IMR-90 (cell line): Measurements from ENCODE around the gene GRM4. TPM values are rescaled to one million over a fixed set of nuclear protein-coding genes. Genes with fewer than 3 reads are reported as not detected.

Source experiments
- ATAC-seq: fragments of 200-7000 bp; cut with Tn5 transposase; 2 replicates; pipeline ENCODE4 v1.9.1; 2020; ENCODE audit warnings: low read depth, mild to moderate bottlenecking, moderate library complexity
- BruUV-seq: library from RNA; stranded (reverse); fragments of 400-500 nt; replicated peaks from 2 replicates; lab custom pipeline; 2021; lab: Mats Ljungman, UMichigan
- CTCF ChIA-PET: fragments of 300-600 bp; formaldehyde crosslinking; extraction: SDS; loops from one replicate; lab custom pipeline; 2021; ENCODE audit warnings: antibody characterized with exemption; lab: Yijun Ruan, JAX
- POLR2A ChIA-PET: fragments of 300-600 bp; sonication (Branson Sonifier 250); formaldehyde crosslinking; loops from one replicate; lab custom pipeline; 2022; ENCODE audit warnings: antibody characterized with exemption; ENCODE audit not compliant: unreplicated experiment; lab: Charles Lee
- DNase-seq: peaks from one replicate; pipeline ENCODE4 v3.0.0; 2013
- H2AFZ ChIP-seq: replicated peaks from 2 replicates; pipeline ENCODE3; 2013; ENCODE audit warnings: low read length, mild to moderate bottlenecking; ENCODE audit not compliant: poor library complexity
- H2AK5ac ChIP-seq: 2 replicates; pipeline ENCODE4 v1.6.1; 2013; ENCODE audit warnings: low read depth, low read length, inconsistent platforms
- H2AK9ac ChIP-seq: replicated peaks from 2 replicates; pipeline ENCODE3; 2013; ENCODE audit warnings: mild to moderate bottlenecking, low read depth, low read length, moderate library complexity; ENCODE audit not compliant: poor library complexity
- H2BK120ac ChIP-seq: 2 replicates; pipeline ENCODE4 v1.6.1; 2013; ENCODE audit warnings: low read depth, low read length, inconsistent platforms
- H2BK15ac ChIP-seq: 3 replicates; pipeline ENCODE4 v1.6.1; 2013; ENCODE audit warnings: low read depth, low read length, inconsistent platforms
- H2BK20ac ChIP-seq: 2 replicates; pipeline ENCODE4 v1.6.1; 2013; ENCODE audit warnings: low read depth, mild to moderate bottlenecking, inconsistent platforms, low read length, moderate library complexity
- H2BK5ac ChIP-seq: 2 replicates; pipeline ENCODE4 v1.6.1; 2013; ENCODE audit warnings: mild to moderate bottlenecking, low read depth, low read length, inconsistent platforms; ENCODE audit not compliant: poor library complexity, severe bottlenecking
- H3K14ac ChIP-seq: replicated peaks from 2 replicates; pipeline ENCODE4 v1.6.1; 2013; ENCODE audit warnings: low read depth, low read length, inconsistent platforms
- H3K18ac ChIP-seq: 2 replicates; pipeline ENCODE4 v1.6.1; 2013; ENCODE audit warnings: low read depth, low read length, control low read depth
- H3K23ac ChIP-seq: 2 replicates; pipeline ENCODE4 v1.6.1; 2013; ENCODE audit warnings: low read depth, low read length, inconsistent platforms
- H3K27ac ChIP-seq: 2 replicates; pipeline ENCODE4 v1.5.1; 2013; ENCODE audit warnings: mild to moderate bottlenecking, control low read depth, low read length; ENCODE audit not compliant: insufficient read depth
- H3K27me3 ChIP-seq: 2 replicates; pipeline ENCODE4 v1.6.1; 2013; ENCODE audit warnings: low read length; ENCODE audit not compliant: control insufficient read depth, insufficient read depth
- H3K36me3 ChIP-seq: 2 replicates; pipeline ENCODE4 v1.6.1; 2013; ENCODE audit warnings: low read length, mixed read lengths; ENCODE audit not compliant: control insufficient read depth, insufficient read depth
- H3K4ac ChIP-seq: 2 replicates; pipeline ENCODE4 v1.6.1; 2013; ENCODE audit warnings: low read depth, low read length, inconsistent platforms
- H3K4me1 ChIP-seq: 2 replicates; pipeline ENCODE4 v1.6.1; 2013; ENCODE audit warnings: low read length, mixed read lengths; ENCODE audit not compliant: control insufficient read depth, insufficient read depth
- H3K4me2 ChIP-seq: 2 replicates; pipeline ENCODE4 v1.6.1; 2013; ENCODE audit warnings: low read depth, mild to moderate bottlenecking, control low read depth, low read length, moderate library complexity
- H3K4me3 ChIP-seq: 2 replicates; pipeline ENCODE4 v1.5.1; 2013; ENCODE audit warnings: low read depth, mild to moderate bottlenecking, control low read depth, low read length, moderate library complexity; ENCODE audit not compliant: insufficient read depth
- H3K56ac ChIP-seq: 2 replicates; pipeline ENCODE4 v1.6.1; 2013; ENCODE audit warnings: low read length, inconsistent platforms; ENCODE audit not compliant: insufficient read depth; ENCODE audit errors: extremely low read depth
- H3K79me1 ChIP-seq, 2 experiments: 2 replicates each; pipeline ENCODE4 v1.6.1; 2013; ENCODE audit warnings: low read length in 2 of 2, inconsistent platforms in 1 of 2, low read depth in 1 of 2
- H3K9ac ChIP-seq: 2 replicates; pipeline ENCODE4 v1.6.1; 2013; ENCODE audit warnings: low read depth, low read length, control low read depth
- H3K9me1 ChIP-seq: 2 replicates; pipeline ENCODE4 v1.6.1; 2013; ENCODE audit warnings: low read length, inconsistent platforms; ENCODE audit not compliant: insufficient read depth
- H3K9me3 ChIP-seq: 2 replicates; pipeline ENCODE4 v1.6.1; 2013; ENCODE audit warnings: low read length; ENCODE audit not compliant: control insufficient read depth, insufficient read depth
- H4K20me1 ChIP-seq: 2 replicates; pipeline ENCODE4 v1.6.1; 2013; ENCODE audit warnings: low read length, inconsistent platforms; ENCODE audit not compliant: insufficient read depth
- H4K5ac ChIP-seq: 2 replicates; pipeline ENCODE4 v1.6.1; 2013; ENCODE audit warnings: mild to moderate bottlenecking, low read depth, low read length, control low read depth
- H4K8ac ChIP-seq, 2 experiments: 2 replicates each; pipeline ENCODE4 v1.6.1; 2013; ENCODE audit warnings: low read depth in 2 of 2, low read length in 2 of 2, control low read depth in 1 of 2, inconsistent platforms in 1 of 2
- H4K91ac ChIP-seq: 2 replicates; pipeline ENCODE4 v1.6.1; 2013; ENCODE audit warnings: low read depth, low read length, inconsistent platforms; ENCODE audit not compliant: insufficient read depth
- CEBPB ChIP-seq: IDR thresholded peaks from 2 replicates; pipeline ENCODE4 v1.6.1; 2012; ENCODE audit warnings: low read depth, low read length, improper control_type of control experiment
- CHD1 ChIP-seq: IDR thresholded peaks from 2 replicates; pipeline ENCODE4 v1.6.1; 2012; ENCODE audit warnings: low read depth, low read length, improper control_type of control experiment
- ELK1 ChIP-seq: fragments of 150-350 bp; IDR thresholded peaks from 2 replicates; pipeline ENCODE4 v1.6.1; 2016; ENCODE audit warnings: low read depth, mild to moderate bottlenecking, low read length, moderate library complexity, borderline replicate concordance
- FOS ChIP-seq: fragments of 150-350 bp; IDR thresholded peaks from 2 replicates; pipeline ENCODE4 v1.6.1; 2016; ENCODE audit warnings: low read depth, low read length
- MAFK ChIP-seq: IDR thresholded peaks from 2 replicates; pipeline ENCODE4 v1.6.1; 2012; ENCODE audit warnings: low read depth, low read length, improper control_type of control experiment
- MAZ ChIP-seq: IDR thresholded peaks from 2 replicates; pipeline ENCODE4 v1.6.1; 2012; ENCODE audit warnings: low read depth, mild to moderate bottlenecking, low read length, improper control_type of control experiment, moderate library complexity, borderline replicate concordance
- MXI1 ChIP-seq: IDR thresholded peaks from 2 replicates; pipeline ENCODE4 v1.6.1; 2012; ENCODE audit warnings: low read depth, mild to moderate bottlenecking, low read length, moderate library complexity, borderline replicate concordance
- NFE2L2 ChIP-seq: fragments of 150-350 bp; IDR thresholded peaks from 2 replicates; pipeline ENCODE4 v1.6.1; 2016; ENCODE audit warnings: low read depth, mild to moderate bottlenecking, low read length
- POLR2A ChIP-seq: IDR thresholded peaks from 2 replicates; pipeline ENCODE4 v1.6.1; 2012; ENCODE audit warnings: mild to moderate bottlenecking, low read depth, low read length
- RAD21 ChIP-seq: IDR thresholded peaks from 2 replicates; pipeline ENCODE4 v1.6.1; 2012; ENCODE audit warnings: low read length, improper control_type of control experiment
- RCOR1 ChIP-seq: IDR thresholded peaks from 2 replicates; pipeline ENCODE4 v1.6.1; 2012; ENCODE audit warnings: mild to moderate bottlenecking, low read length, improper control_type of control experiment; ENCODE audit not compliant: insufficient replicate concordance
- RFX5 ChIP-seq: IDR thresholded peaks from 2 replicates; pipeline ENCODE4 v1.8.0; 2012; ENCODE audit warnings: low read depth, mild to moderate bottlenecking, low read length, moderate library complexity
- SMC3 ChIP-seq: fragments of 150-350 bp; IDR thresholded peaks from 2 replicates; pipeline ENCODE4 v1.6.1; 2016; ENCODE audit warnings: low read depth, mild to moderate bottlenecking, antibody characterized with exemption, low read length, moderate library complexity
- USF2 ChIP-seq: fragments of 150-350 bp; IDR thresholded peaks from 2 replicates; pipeline ENCODE4 v1.6.1; 2017; ENCODE audit warnings: mild to moderate bottlenecking, antibody characterized with exemption, low read length, low read depth
- WGBS, 2 experiments: methylation state at CpG; one replicate each; pipeline versions ENCODE4 v1.1.5 to v1.1.7; 2013; ENCODE audit warnings: missing lambda C conversion rate in 2 of 2; ENCODE audit not compliant: insufficient read length in 1 of 2; ENCODE audit errors: extremely low coverage in 2 of 2; 5-methylcytosine and 5-hydroxymethylcytosine counted together
- dilution Hi-C: fragments of 300-500 bp; cut with HindIII; formaldehyde crosslinking; loops from one replicate; pipeline ENCODE4 v1.14.3; 2018; ENCODE audit warnings: low sequenced_read_pairs; ENCODE audit not compliant: unreplicated experiment
- in situ Hi-C: fragments of 300-500 bp; cut with MboI; formaldehyde crosslinking; loops from 3 replicates; pipeline ENCODE4 v1.14.3; 2019; ENCODE audit warnings: low sequenced_read_pairs, inconsistent platforms, mixed read lengths
- intact Hi-C: fragments of 100-400 bp; cut with micrococcal nuclease; formaldehyde crosslinking; loops from 2 replicates; pipeline ENCODE4 v1.10.0; 2022
- polyA plus RNA-seq, 3 experiments: library from polyadenylated mRNA; depleted of rRNA; stranded (reverse); fragments of >200 nt; gene quantifications; 2 replicates each; pipeline ENCODE4 v1.2.3, GENCODE V29; 2012; ENCODE audit warnings: low replicate concordance in 1 of 3
- total RNA-seq: library from RNA; depleted of rRNA; stranded (reverse); fragments of >200 nt; gene quantifications from 2 replicates; pipeline ENCODE4 v1.2.3, GENCODE V29; 2012

GRM4 gene
- total and polyA plus RNA-seq, 2 of the 4 experiments (the other 2 are of a cell fraction), result 0.02 TPM; not detected in 1

GRCh38 chr6:34148631-34149451, 3.0 kb upstream of the GRM4 start (continued):
- TF ChIP-seq RAD21, result no peak

GRCh38 chr6:34147906-34148630, 2.2 kb upstream of the GRM4 start:
- no peak overlapping the region for H3K14ac ChIP-seq
- no peak overlapping the region for H4K5ac ChIP-seq
- H3K4me1 ChIP-seq, result peaks cover 6% of the 10 kb centered on the region; the same call in 1 of the 2 replicates
- in situ Hi-C loops, result no loop called here
- POLR2A ChIA-PET, result no interaction called here
- no peak overlapping the region for H3K9ac ChIP-seq
- 60% methylated on average over 1 of the region's 13 CpGs; no CpG with 5 or more reads in 1 of the 2 experiments for WGBS, 2 experiments
- H2AK9ac ChIP-seq, result peak overlapping the region; percentile 63
- no peaks in the 10 kb centered on the region for H3K9me3 ChIP-seq
- no TSS peak for BruUV-seq
- H4K8ac ChIP-seq, result no peak overlapping the region
- H2BK15ac ChIP-seq, result no peak overlapping the region
- ATAC-seq (no peak), DNase-seq (no peak)
- H2BK120ac ChIP-seq, result no peak overlapping the region
- no peaks in the 10 kb centered on the region; the same call in 1 of the 2 replicates for H4K20me1 ChIP-seq
- no peak overlapping the region for H3K18ac ChIP-seq
- no peak overlapping the region for H3K27ac ChIP-seq
- H2BK5ac ChIP-seq, result no peak overlapping the region
- H3K56ac ChIP-seq, result no peak overlapping the region
- H3K27me3 ChIP-seq, result peaks cover 86% of the 10 kb centered on the region
- CTCF ChIA-PET, result no interaction called here
- H3K4me2 ChIP-seq, result no peak overlapping the region
- no peak overlapping the region for H3K4me3 ChIP-seq
- H4K91ac ChIP-seq, result no peak overlapping the region
- H2BK20ac ChIP-seq, result no peak overlapping the region
- H3K36me3 ChIP-seq, result no peaks in the 10 kb centered on the region
- no peak overlapping the region for H2AK5ac ChIP-seq
- no peak overlapping the region for H2AFZ ChIP-seq
- H3K23ac ChIP-seq, result no peak overlapping the region
- intact Hi-C loops, result no loop called here
- no peaks in the 10 kb centered on the region for H3K79me1 ChIP-seq
- H3K9me1 ChIP-seq, result no peaks in the 10 kb centered on the region
- H3K4ac ChIP-seq, result no peak overlapping the region
- dilution Hi-C loops, result no loop called here
- TF ChIP-seq RCOR1 (no peak), ELK1 (no peak), FOS (no peak), RFX5 (no peak), NFE2L2 (no peak), CHD1 (no peak), MXI1 (no peak), USF2 (no peak), CEBPB (no peak), SMC3 (no peak), MAFK (no peak), RAD21 (no peak), POLR2A (no peak), MAZ (no peak)
